Right lobe of liver (tissue), 4 donors: ENCODE measurements around the gene RBFOX2.

ENCODE experiments used
- POLR2A ChIP-seq: fragments of 450-650 bp; IDR thresholded peaks from one replicate; pipeline ENCODE4 v1.6.1; 2017; ENCODE audit warnings: antibody characterized with exemption, mild to moderate bottlenecking
- TF ChIP-seq, protein P1 (sequence below), 4 donors: fragments of 200-600 bp in 3 of 4; fragments of 450-650 bp in 1 of 4; IDR thresholded peaks; one replicate each; pipeline versions ENCODE4 v1.5.1 to v1.8.0; 2016 to 2022; ENCODE audit warnings: antibody characterized with exemption in 4 of 4, mild to moderate bottlenecking in 2 of 4
- donor health status: DM: no; HTN: no; CAD: no.
- donor health status: DM: no; HTN: no; CAD: no.
- donor health status: DM: no; HTN: yes; CAD: no.

DNA sequence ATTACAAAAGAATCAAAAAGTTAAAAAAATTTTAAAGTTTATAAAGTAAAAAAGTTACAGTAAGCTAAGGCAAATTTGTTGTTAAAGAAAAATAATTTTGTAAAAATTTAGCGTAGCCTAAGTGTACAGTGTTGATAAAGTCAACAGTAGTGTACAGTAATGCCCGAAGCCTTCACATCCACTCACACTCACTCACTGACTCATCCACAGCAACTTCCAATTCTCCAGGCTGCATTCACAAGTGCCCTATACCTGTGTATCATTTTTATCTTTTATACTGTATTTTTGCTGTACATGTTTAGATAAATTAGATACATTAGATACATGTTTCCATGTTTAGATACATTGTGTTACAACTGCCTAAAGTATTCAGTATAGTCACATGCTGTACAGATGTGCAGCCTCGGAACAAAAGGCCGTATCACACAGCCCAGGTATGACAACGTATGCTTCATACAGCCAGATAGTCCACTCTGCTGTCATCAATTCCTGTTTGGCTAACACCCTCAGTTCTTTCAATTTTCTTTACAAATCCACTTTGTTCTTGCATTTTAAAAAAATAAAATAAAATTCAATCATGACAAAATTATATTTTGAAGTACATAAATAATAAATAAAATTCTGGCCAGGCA is 80.7 kb downstream of the RBFOX2 start:
- no peak for TF ChIP-seq POLR2A
- TF ChIP-seq, protein P1, sequence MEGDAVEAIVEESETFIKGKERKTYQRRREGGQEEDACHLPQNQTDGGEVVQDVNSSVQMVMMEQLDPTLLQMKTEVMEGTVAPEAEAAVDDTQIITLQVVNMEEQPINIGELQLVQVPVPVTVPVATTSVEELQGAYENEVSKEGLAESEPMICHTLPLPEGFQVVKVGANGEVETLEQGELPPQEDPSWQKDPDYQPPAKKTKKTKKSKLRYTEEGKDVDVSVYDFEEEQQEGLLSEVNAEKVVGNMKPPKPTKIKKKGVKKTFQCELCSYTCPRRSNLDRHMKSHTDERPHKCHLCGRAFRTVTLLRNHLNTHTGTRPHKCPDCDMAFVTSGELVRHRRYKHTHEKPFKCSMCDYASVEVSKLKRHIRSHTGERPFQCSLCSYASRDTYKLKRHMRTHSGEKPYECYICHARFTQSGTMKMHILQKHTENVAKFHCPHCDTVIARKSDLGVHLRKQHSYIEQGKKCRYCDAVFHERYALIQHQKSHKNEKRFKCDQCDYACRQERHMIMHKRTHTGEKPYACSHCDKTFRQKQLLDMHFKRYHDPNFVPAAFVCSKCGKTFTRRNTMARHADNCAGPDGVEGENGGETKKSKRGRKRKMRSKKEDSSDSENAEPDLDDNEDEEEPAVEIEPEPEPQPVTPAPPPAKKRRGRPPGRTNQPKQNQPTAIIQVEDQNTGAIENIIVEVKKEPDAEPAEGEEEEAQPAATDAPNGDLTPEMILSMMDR (IDR thresholded peaks at IDR 0.05), result no peak
